SH-SY5Y (cell line): ENCODE data around the gene HARS1.

Experiments
- GATA2 ChIP-seq: IDR thresholded peaks from 2 replicates; pipeline ENCODE4 v1.6.1; 2011; ENCODE audit warnings: mild to moderate bottlenecking, low read depth, low read length
- GATA3 ChIP-seq: IDR thresholded peaks from 2 replicates; pipeline ENCODE4 v1.6.1; 2011; ENCODE audit warnings: low read depth, mild to moderate bottlenecking, low read length, moderate library complexity

DNA sequence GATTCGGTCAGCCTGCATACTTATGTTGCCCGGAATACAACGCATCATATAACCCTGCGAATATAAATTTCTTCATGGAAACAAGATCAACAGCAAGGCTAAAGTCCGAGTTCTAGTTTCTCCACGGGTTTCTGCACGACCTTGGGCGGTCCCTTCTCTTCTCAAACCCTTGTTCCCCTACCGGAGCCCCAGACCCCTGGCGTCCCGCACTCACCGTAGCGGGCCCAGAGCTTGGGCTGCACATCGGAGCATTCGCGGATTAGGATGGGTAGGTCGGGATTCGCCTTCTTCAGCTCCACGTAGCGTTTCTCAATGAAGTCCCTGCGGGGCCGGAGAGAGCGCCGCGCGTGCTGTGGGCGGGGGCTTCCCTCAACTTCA, 44.1 kb downstream of the HARS1 start:
- no peak for TF ChIP-seq GATA2
- TF ChIP-seq GATA3 = no peak
